OCI-LY1 (cell line): ENCODE results near the gene GNRH2.
A peak's percentile ranks its signal among the peaks of the same experiment; 100 is the strongest.

Experiments used
- H2AFZ ChIP-seq: fragments of 200-600 bp; sonication (generic), shearing (Covaris generic); 2 replicates; pipeline ENCODE4 v1.6.0; 2014; ENCODE audit warnings: antibody characterized with exemption, mild to moderate bottlenecking, low read length
- H3F3A ChIP-seq: fragments of 200-600 bp; sonication (generic), shearing (Covaris generic); 2 replicates; pipeline ENCODE4 v1.6.0; 2014; ENCODE audit warnings: mild to moderate bottlenecking, antibody characterized with exemption, low read length, moderate library complexity; ENCODE audit not compliant: insufficient read depth
- H3K27ac ChIP-seq: fragments of 200-600 bp; sonication (generic); 2 replicates; pipeline ENCODE4 v1.5.1; 2014; ENCODE audit warnings: low read length, mixed run types, mild to moderate bottlenecking, low read depth; ENCODE audit not compliant: poor library complexity, severe bottlenecking
- H3K27me3 ChIP-seq: fragments of 200-600 bp; sonication (generic); 2 replicates; pipeline ENCODE4 v1.6.0; 2014; ENCODE audit warnings: antibody characterized with exemption, mild to moderate bottlenecking, low read length, moderate library complexity; ENCODE audit not compliant: insufficient read depth
- H3K36me3 ChIP-seq: fragments of 200-600 bp; sonication (generic); 2 replicates; pipeline ENCODE4 v1.6.1; 2014; ENCODE audit warnings: mild to moderate bottlenecking, antibody characterized with exemption, low read length, moderate library complexity, mixed read lengths; ENCODE audit not compliant: insufficient read depth
- H3K4me1 ChIP-seq: fragments of 200-600 bp; sonication (generic); 2 replicates; pipeline ENCODE4 v1.5.1; 2014; ENCODE audit warnings: mild to moderate bottlenecking, low read length, moderate library complexity; ENCODE audit not compliant: insufficient read depth, severe bottlenecking
- H3K4me2 ChIP-seq: fragments of 200-600 bp; sonication (generic), shearing (Covaris generic); 2 replicates; pipeline ENCODE4 v1.6.1; 2014; ENCODE audit warnings: low read length
- H3K4me3 ChIP-seq: fragments of 200-600 bp; sonication (generic); 2 replicates; pipeline ENCODE4 v1.5.1; 2014; ENCODE audit warnings: low read length, low read depth, mild to moderate bottlenecking, mixed read lengths; ENCODE audit not compliant: poor library complexity, severe bottlenecking
- H3K79me2 ChIP-seq: fragments of 200-600 bp; shearing (Covaris generic); 2 replicates; pipeline ENCODE4 v1.6.1; 2016; ENCODE audit warnings: mixed run types, low read length, mixed read lengths; ENCODE audit not compliant: insufficient read depth
- H3K9ac ChIP-seq: fragments of 200-600 bp; sonication (generic), shearing (Covaris generic); 2 replicates; pipeline ENCODE4 v1.6.1; 2014; ENCODE audit warnings: mild to moderate bottlenecking, low read length, mixed read lengths
- H3K9me2 ChIP-seq: fragments of 200-600 bp; sonication (generic), shearing (Covaris generic); 2 replicates; pipeline ENCODE4 v1.6.1; 2014; ENCODE audit warnings: low read depth, mild to moderate bottlenecking, low read length, mixed read lengths
- H3K9me3 ChIP-seq: fragments of 200-600 bp; shearing (Covaris generic); 2 replicates; pipeline ENCODE4 v1.6.1; 2014; ENCODE audit warnings: low read length, mixed read lengths
- H4K20me1 ChIP-seq: fragments of 200-600 bp; sonication (generic), shearing (Covaris generic); 2 replicates; pipeline ENCODE4 v1.6.0; 2016; ENCODE audit warnings: mild to moderate bottlenecking, low read length; ENCODE audit not compliant: insufficient read depth
- EZH2 ChIP-seq: fragments of 200-600 bp; sonication (generic), shearing (Covaris generic); IDR thresholded peaks from 2 replicates; pipeline ENCODE4 v1.8.0; 2017; ENCODE audit warnings: borderline replicate concordance, mixed run types, mild to moderate bottlenecking, antibody characterized with exemption, low read length, moderate library complexity, mixed read lengths
- TF ChIP-seq, protein P1 (sequence below): fragments of 200-600 bp; sonication (generic), shearing (Covaris generic); IDR thresholded peaks from 2 replicates; pipeline ENCODE4 v1.5.1; 2017; ENCODE audit warnings: mild to moderate bottlenecking, antibody characterized with exemption, low read length, moderate library complexity, mixed read lengths

Gene GNRH2

DNA sequence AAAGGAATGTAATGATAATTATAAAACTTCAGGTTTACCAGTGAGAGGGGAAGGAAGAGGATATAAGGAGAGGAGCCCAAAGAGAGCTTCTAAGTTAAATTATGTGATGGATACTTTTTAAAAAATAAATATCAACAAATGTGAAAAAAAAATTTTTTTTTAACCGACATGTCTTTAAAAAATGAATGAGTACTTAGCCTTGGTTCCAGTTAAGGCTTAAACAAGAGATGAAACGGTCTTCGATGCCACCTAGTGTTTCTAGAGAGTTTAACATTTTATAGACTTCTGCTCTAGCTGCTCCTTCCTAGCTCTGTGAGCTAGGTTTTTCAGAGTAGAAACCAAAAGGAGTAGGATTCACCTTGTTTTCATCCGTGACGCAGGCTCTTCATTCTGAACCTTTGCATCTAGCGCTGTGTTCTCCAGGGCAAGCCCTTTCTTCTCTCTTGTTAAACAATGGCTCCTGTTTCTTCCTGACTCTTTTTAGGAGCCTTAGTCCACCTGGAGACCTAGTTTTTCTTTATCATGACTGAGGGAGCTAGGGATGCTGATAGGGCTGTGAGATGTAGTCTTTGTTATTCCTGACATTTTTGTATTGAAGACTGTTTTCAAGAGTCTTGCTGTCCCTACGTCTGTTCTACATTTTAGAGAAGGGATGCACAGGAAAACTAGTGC is 42.4 kb upstream of the GNRH2 start:
- H3K4me2 ChIP-seq: no peak overlapping the region
- H3K9me3 ChIP-seq: no peaks in the 10 kb centered on the region
- H3K4me3 ChIP-seq: no peak overlapping the region
- TF ChIP-seq, protein P1, sequence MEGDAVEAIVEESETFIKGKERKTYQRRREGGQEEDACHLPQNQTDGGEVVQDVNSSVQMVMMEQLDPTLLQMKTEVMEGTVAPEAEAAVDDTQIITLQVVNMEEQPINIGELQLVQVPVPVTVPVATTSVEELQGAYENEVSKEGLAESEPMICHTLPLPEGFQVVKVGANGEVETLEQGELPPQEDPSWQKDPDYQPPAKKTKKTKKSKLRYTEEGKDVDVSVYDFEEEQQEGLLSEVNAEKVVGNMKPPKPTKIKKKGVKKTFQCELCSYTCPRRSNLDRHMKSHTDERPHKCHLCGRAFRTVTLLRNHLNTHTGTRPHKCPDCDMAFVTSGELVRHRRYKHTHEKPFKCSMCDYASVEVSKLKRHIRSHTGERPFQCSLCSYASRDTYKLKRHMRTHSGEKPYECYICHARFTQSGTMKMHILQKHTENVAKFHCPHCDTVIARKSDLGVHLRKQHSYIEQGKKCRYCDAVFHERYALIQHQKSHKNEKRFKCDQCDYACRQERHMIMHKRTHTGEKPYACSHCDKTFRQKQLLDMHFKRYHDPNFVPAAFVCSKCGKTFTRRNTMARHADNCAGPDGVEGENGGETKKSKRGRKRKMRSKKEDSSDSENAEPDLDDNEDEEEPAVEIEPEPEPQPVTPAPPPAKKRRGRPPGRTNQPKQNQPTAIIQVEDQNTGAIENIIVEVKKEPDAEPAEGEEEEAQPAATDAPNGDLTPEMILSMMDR: peak; percentile 61; the same call in 1 of the 2 replicates
- TF ChIP-seq EZH2: no peak
- no peaks in the 10 kb centered on the region for H3K4me1 ChIP-seq
- no peaks in the 10 kb centered on the region for H3F3A ChIP-seq
- no peaks in the 10 kb centered on the region for H4K20me1 ChIP-seq
- peaks cover 14% of the 10 kb centered on the region; the same call in 1 of the 2 replicates for H3K36me3 ChIP-seq
- no peak overlapping the region for H3K9ac ChIP-seq
- no peaks in the 10 kb centered on the region for H3K9me2 ChIP-seq
- no peak overlapping the region for H2AFZ ChIP-seq
- H3K27me3 ChIP-seq: no peaks in the 10 kb centered on the region
- no peaks in the 10 kb centered on the region for H3K79me2 ChIP-seq
- no peak overlapping the region for H3K27ac ChIP-seq

DNA sequence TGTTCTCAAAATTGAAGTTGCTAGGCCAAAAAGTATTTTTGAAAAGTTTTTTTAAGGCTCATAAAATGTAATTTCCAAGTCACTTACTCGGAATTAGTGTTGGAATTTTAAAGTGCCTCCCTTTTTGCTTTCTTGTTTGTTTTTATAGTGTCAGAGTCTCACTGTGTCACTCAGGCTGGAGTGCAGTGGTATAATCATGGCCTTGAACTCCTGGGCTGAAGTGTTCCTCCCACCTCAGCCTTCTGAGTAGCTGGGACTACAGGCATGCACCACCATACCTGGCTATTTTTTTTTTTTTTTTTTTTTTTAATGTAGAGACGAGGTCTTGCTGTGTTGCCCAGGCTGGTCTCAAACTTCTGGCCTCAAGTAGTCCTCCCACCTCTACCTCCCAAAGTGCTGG is 40.0 kb upstream of the GNRH2 start:
- no peak overlapping the region for H3K27ac ChIP-seq
- peaks cover 36% of the 10 kb centered on the region for H3K36me3 ChIP-seq
- H3K4me1 ChIP-seq: no peaks in the 10 kb centered on the region
- TF ChIP-seq EZH2: no peak
- TF ChIP-seq, protein P1: no peak
- no peaks in the 10 kb centered on the region for H4K20me1 ChIP-seq
- no peaks in the 10 kb centered on the region for H3K79me2 ChIP-seq
- no peak overlapping the region for H3K4me2 ChIP-seq
- no peak overlapping the region for H3K4me3 ChIP-seq
- no peak overlapping the region for H3K9ac ChIP-seq
- no peaks in the 10 kb centered on the region for H3F3A ChIP-seq
- H3K9me3 ChIP-seq: no peaks in the 10 kb centered on the region
- no peaks in the 10 kb centered on the region for H3K27me3 ChIP-seq
- no peak overlapping the region for H2AFZ ChIP-seq
- no peaks in the 10 kb centered on the region for H3K9me2 ChIP-seq

DNA sequence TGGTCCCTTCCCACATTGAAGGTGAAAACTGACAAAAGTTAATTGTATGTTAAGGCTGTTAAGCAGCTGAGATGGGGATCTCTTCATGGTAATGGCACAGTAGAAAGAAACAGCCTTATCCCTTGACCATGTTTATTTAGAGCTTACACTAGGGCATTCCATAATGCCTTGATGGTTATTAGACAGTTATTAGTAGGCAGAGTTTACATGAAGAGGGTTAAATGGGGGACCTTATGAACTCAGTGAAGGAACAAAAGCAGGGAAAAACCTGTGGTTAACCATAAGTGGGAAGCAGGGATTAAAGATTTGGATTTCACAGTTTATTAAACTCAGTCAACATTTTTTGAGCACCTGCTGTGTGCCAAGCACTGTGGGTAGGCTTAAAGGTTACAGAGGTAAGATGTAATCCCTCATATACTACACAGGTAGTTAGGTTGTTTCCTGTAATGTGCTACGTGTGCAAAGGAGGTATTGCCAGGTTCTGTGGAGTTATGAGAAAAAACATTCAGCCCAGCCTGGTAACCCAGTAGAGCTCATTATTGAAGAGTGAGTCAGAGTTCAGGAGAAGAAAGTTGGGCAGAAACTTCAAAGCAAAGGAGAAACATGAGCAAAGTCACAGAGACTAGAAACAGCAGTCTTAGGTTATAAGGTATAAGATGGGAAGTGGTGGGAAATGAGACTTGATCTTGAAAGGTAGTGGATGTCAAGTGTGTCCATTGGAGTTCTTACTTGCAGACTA is 32.3 kb upstream of the GNRH2 start:
- H3K4me3 ChIP-seq: no peak overlapping the region
- no peaks in the 10 kb centered on the region for H3K9me2 ChIP-seq
- no peak for TF ChIP-seq EZH2
- TF ChIP-seq, protein P1: no peak
- H3K4me2 ChIP-seq: no peak overlapping the region
- no peak overlapping the region for H2AFZ ChIP-seq
- H3F3A ChIP-seq: no peaks in the 10 kb centered on the region
- H3K36me3 ChIP-seq: peaks cover 45% of the 10 kb centered on the region
- H3K4me1 ChIP-seq: no peaks in the 10 kb centered on the region
- no peaks in the 10 kb centered on the region for H3K9me3 ChIP-seq
- no peak overlapping the region for H3K9ac ChIP-seq
- no peaks in the 10 kb centered on the region for H3K79me2 ChIP-seq
- H3K27me3 ChIP-seq: no peaks in the 10 kb centered on the region
- no peaks in the 10 kb centered on the region for H4K20me1 ChIP-seq
- H3K27ac ChIP-seq: no peak overlapping the region
